ENCODE data around the gene PDXK. TPM values are rescaled to one million over a fixed set of nuclear protein-coding genes. Genes with fewer than 3 reads are reported as not detected.
A peak's percentile ranks its signal among the peaks of the same experiment; 100 is the strongest.

PDXK gene
- total and polyA plus RNA-seq, 2 of the 13 experiments (the other 11 are each of a cell fraction or from before 2014, with no cell fraction given): 114 to 184 TPM

- intact Hi-C loops (cut with micrococcal nuclease; ENCODE audit: unreplicated experiment) (loop anchor here (10.0 kb wide), 1 partner anchor 67 kb away; the partner anchor contains the start of gene CSTB), in situ Hi-C loops (cut with HindIII; ENCODE audit: extremely low pct_ligation_motif_present, low pct_unique_long_range_greater_than_20kb) (no loop called here)
- DNase-seq (ENCODE audit: low spot score): no peak
- WGBS (ENCODE audit: low lambda C conversion rate): 64% methylated on average over 9 of the region's 9 CpGs
- H3K27ac ChIP-seq (ENCODE audit: extremely low read length, insufficient read depth, low read length): no peak overlapping the region
- H3K9me3 ChIP-seq (ENCODE audit: low read length): no peaks in the 10 kb centered on the region
- TF ChIP-seq PHF5A (CRISPR knock-in tag; IDR thresholded peaks at IDR 0.05; ENCODE audit: low read depth, unreplicated experiment) (no peak), ZNF441 (CRISPR knock-in tag; IDR thresholded peaks at IDR 0.05; ENCODE audit: borderline replicate concordance) (no peak), HMG20A (CRISPR knock-in tag; IDR thresholded peaks at IDR 0.05; ENCODE audit: borderline replicate concordance) (no peak), SNRNP70 (IDR thresholded peaks at IDR 0.05; ENCODE audit: low read depth, low read length) (no peak), CENPT (CRISPR knock-in tag; IDR thresholded peaks at IDR 0.05; ENCODE audit: low read depth) (no peak), ZNF619 (CRISPR knock-in tag; IDR thresholded peaks at IDR 0.05) (no peak), PCBP1 (IDR thresholded peaks at IDR 0.05; ENCODE audit: borderline replicate concordance, low read depth, low read length) (no peak), HNRNPUL1 (IDR thresholded peaks at IDR 0.05; ENCODE audit: low read depth, low read length) (no peak)
- no peak for FAIRE-seq
- H3K36me3 ChIP-seq (replicated peaks in 1 of 2; ENCODE audit: control insufficient read depth in 1 of 2, insufficient read depth in 2 of 2, low read length in 2 of 2): no peaks in the 10 kb centered on the region
- peaks cover 66% of the 10 kb centered on the region for H3K4me1 ChIP-seq (ENCODE audit: insufficient read depth, low read length)
- peaks cover 2 to 6% of the 10 kb centered on the region in 2 experiments; a peak in 4 of 5 replicates for H3K27me3 ChIP-seq (ENCODE audit: control insufficient read depth in 1 of 2, insufficient read depth in 2 of 2, low read length in 2 of 2)
- no peak for ATAC-seq
- no peak overlapping the region for H3K4me3 ChIP-seq (replicated peaks in 1 of 3; ENCODE audit: insufficient read depth in 1 of 3, low read depth in 2 of 3, low read length in 3 of 3)
- no peak overlapping the region for H2AFZ ChIP-seq (ENCODE audit: low read length)
- CTCF ChIA-PET (ENCODE audit: low intra/inter-chr PET ratio, low total read pairs): no interaction called here
- no peak overlapping the region for H3K9ac ChIP-seq (ENCODE audit: insufficient read depth, low read depth, low read length)
- BruUV-seq (replicated peaks): no TSS peak
- no peak overlapping the region for H3K4me2 ChIP-seq (ENCODE audit: low read depth, low read length)
- POLR2A ChIA-PET: interaction anchor here (0.9 to 1.1 kb wide), 2 partner anchors 9 to 24 kb away, joined by 3 to 5 read pairs; no protein-coding TSS in a partner anchor
- H3K79me2 ChIP-seq (ENCODE audit: insufficient read depth, low read length): no peaks in the 10 kb centered on the region
- no peaks in the 10 kb centered on the region for H4K20me1 ChIP-seq (ENCODE audit: insufficient read depth, low read length)
Observed at GRCh38 chr21:43707462-43707861, 11.5 kb upstream of the PDXK start.

GRCh38 chr21:43708745-43709381 is 10.1 kb upstream of the PDXK start:
- peaks cover 60% of the 10 kb centered on the region for H3K4me1 ChIP-seq (ENCODE audit: insufficient read depth, low read length)
- ChIA-PET POLR2A (no interaction called here), CTCF (ENCODE audit: low intra/inter-chr PET ratio, low total read pairs) (no interaction called here)
- no peaks in the 10 kb centered on the region for H4K20me1 ChIP-seq (ENCODE audit: insufficient read depth, low read length)
- no peaks in the 10 kb centered on the region for H3K79me2 ChIP-seq (ENCODE audit: insufficient read depth, low read length)
- H3K27me3 ChIP-seq (ENCODE audit: control insufficient read depth in 1 of 2, insufficient read depth in 2 of 2, low read length in 2 of 2): peaks cover 2 to 6% of the 10 kb centered on the region in 2 experiments; a peak in 4 of 5 replicates
- no TSS peak for BruUV-seq (replicated peaks)
- H3K9me3 ChIP-seq (ENCODE audit: low read length): no peaks in the 10 kb centered on the region
- H3K4me3 ChIP-seq (replicated peaks in 1 of 3; ENCODE audit: insufficient read depth in 1 of 3, low read depth in 2 of 3, low read length in 3 of 3): no peak overlapping the region
- WGBS (ENCODE audit: low lambda C conversion rate): 86% methylated on average over 13 of the region's 13 CpGs
- ATAC-seq (no peak), FAIRE-seq (no peak), DNase-seq (ENCODE audit: low spot score) (no peak)
- no peak overlapping the region for H3K27ac ChIP-seq (ENCODE audit: extremely low read length, insufficient read depth, low read length)
- H3K9ac ChIP-seq (ENCODE audit: insufficient read depth, low read depth, low read length): no peak overlapping the region
- in situ Hi-C loops (cut with HindIII; ENCODE audit: extremely low pct_ligation_motif_present, low pct_unique_long_range_greater_than_20kb): no loop called here
- no peak overlapping the region for H2AFZ ChIP-seq (ENCODE audit: low read length)
- TF ChIP-seq ZNF615 (CRISPR knock-in tag; IDR thresholded peaks at IDR 0.05; ENCODE audit: borderline replicate concordance) (no peak), ZMYM3 (CRISPR knock-in tag; IDR thresholded peaks at IDR 0.05) (peak; percentile 73), POLR2G (IDR thresholded peaks at IDR 0.05; ENCODE audit: low read depth, low read length) (no peak)
- intact Hi-C loops (cut with micrococcal nuclease; ENCODE audit: unreplicated experiment): loop anchor here (10.0 kb wide), 1 partner anchor 66 kb away; the partner anchor contains the start of gene CSTB
- no peak overlapping the region for H3K4me2 ChIP-seq (ENCODE audit: low read depth, low read length)
- no peaks in the 10 kb centered on the region for H3K36me3 ChIP-seq (replicated peaks in 1 of 2; ENCODE audit: control insufficient read depth in 1 of 2, insufficient read depth in 2 of 2, low read length in 2 of 2)

All from HepG2 (cell line).